ENCODE measurements around the gene AGBL1.

Gene AGBL1

GRCh38 chr15:86595741-86596140 lies 516.1 kb downstream of the AGBL1 start:
- DNase-seq (ENCODE audit: low spot score): no peak

GRCh38 chr15:86603466-86603865 lies 523.8 kb downstream of the AGBL1 start:
- no peak for DNase-seq (ENCODE audit: low spot score)

- DNase-seq (ENCODE audit: low spot score): no peak
Observed at GRCh38 chr15:86608461-86609205, 529.0 kb downstream of the AGBL1 start.

DNA sequence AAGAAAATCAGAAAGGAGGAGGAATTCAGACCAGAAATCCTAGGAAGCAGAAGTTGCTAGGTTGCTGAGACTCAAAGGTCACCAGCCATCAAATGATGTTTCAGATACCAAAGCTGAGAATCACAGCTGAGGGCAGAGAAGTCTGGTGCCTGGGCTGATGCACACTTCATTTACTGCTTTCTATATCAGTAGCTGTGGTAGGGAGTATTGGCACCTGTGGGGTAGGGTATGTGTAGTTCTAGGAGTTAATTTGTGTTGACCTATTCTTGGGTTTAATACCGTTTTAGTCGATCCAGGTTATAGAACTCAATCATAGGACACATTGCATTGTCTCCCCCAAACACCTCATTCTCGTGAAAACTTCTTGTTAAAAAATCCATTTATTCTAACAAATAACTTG lies 529.6 kb downstream of the AGBL1 start:
- DNase-seq (ENCODE audit: low spot score): no peak

GRCh38 chr15:86610038-86610437 lies 530.4 kb downstream of the AGBL1 start:
- no peak for DNase-seq (ENCODE audit: low spot score)

- no peak for DNase-seq (ENCODE audit: low spot score)
Observed at GRCh38 chr15:86611417-86612040, 531.9 kb downstream of the AGBL1 start.

GRCh38 chr15:86615411-86615810 lies 535.7 kb downstream of the AGBL1 start:
- DNase-seq (ENCODE audit: low spot score): no peak

DNA sequence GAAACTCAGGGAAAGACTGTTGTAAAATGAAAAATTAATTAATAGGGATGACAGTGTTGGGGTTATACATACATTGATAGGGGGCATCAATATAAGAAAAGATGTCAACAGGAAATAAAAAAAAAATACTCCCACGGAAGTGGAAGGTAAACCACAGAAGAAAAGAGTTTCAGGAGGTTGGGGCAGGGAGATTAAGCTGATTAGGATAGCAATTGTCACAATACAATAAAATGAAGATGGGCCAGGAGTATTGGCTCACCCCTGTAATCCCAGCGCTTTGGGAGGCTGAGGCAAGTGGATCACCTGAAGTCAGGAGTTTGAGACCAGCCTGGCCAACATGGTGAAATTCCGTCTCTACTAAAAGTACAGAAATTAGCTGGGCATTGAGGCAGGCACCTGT lies 536.1 kb downstream of the AGBL1 start:
- DNase-seq (ENCODE audit: low spot score): no peak

GRCh38 chr15:86616771-86617170 lies 537.1 kb downstream of the AGBL1 start:
- DNase-seq (ENCODE audit: low spot score): no peak

- DNase-seq (ENCODE audit: low spot score): no peak
Observed at GRCh38 chr15:86620157-86620556, 540.5 kb downstream of the AGBL1 start.

GRCh38 chr15:86620641-86621349 lies 541.1 kb downstream of the AGBL1 start:
- no peak for DNase-seq (ENCODE audit: low spot score)

DNA sequence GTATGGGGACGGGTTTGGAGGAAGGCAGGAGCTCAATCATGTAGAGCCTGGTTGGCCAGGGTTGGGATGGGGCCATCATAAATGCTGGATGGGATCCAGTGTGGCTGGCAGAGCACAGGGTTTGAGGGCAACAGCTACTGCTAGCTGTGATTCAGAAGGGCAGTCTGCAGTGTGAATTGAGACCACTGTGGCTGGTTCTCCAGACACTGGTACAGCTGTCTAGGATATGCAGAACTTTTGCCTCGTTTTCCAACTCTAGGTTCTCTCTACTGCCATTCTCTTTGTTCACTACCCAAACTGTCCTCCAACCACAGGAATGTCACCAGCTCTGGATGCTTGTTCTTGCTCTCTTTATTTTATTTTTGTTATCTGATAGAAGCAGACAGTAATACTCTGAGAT lies 543.6 kb downstream of the AGBL1 start:
- DNase-seq (ENCODE audit: low spot score): no peak

- no peak for DNase-seq (ENCODE audit: low spot score)
Observed at GRCh38 chr15:86624261-86625036, 544.8 kb downstream of the AGBL1 start.

DNA sequence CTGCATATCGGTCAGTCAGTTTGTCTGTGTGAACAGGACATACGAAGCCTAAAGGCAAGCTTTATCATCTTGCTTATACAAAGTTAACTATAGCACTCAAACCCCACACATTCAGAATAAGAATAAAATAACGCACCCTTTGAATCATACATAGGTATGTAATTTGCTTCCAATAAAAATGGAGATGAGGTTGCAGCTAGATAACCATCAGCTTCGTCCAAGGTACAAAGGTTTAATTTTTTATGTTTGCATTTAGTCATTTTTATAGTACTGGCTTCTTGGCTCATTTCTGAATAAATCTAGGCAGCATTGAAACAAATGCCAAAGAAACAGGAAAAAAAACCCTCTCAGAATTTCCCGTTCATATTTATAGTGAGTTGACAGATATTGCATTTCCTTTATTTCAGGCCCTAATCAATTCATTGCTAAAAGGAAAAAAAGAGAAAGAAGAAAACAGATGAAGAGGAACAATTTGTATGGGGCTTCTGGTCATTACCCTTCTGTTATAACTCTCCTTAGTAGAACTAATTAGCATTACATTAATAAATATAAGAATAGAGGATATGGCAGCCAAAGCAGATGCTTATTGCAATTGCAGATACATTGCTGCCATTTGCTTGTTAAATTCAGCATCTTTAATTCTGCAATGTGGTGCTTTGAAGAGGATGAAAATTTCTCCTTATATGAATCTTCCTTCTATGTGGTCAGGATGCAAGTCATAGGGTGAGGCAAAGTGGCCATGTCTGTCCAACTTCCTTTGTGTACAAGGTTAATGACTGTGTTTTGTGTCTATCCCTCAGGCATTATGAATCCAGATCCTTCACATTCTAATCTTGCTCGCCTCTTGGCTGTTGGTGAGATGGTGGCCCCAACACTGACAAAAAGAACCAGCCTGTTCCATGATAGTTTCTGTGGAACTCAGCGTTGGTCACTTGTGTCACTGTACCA lies 550.0 kb downstream of the AGBL1 start:
- no peak for DNase-seq (ENCODE audit: low spot score)

GRCh38 chr15:86630946-86631345 lies 551.3 kb downstream of the AGBL1 start:
- no peak for DNase-seq (ENCODE audit: low spot score)

DNA sequence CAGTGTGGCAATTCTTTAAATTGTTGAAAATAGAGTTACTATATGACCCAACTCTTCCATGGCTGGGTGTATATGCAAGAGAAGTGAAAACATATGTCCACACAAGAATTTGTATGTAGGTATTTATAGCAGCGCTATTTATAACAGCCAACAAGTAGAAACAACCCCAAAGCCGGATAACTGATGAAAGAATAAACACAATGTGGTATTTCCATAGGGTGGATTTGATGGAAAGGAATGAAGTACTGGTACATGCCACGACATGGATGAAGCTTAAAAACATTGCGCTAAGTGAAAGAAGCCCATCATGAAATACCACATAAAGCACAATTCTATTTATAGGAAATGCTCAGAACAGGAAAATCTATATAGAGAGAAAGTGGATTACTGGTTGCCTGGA lies 554.5 kb downstream of the AGBL1 start:
- no peak for DNase-seq (ENCODE audit: low spot score)

DNA sequence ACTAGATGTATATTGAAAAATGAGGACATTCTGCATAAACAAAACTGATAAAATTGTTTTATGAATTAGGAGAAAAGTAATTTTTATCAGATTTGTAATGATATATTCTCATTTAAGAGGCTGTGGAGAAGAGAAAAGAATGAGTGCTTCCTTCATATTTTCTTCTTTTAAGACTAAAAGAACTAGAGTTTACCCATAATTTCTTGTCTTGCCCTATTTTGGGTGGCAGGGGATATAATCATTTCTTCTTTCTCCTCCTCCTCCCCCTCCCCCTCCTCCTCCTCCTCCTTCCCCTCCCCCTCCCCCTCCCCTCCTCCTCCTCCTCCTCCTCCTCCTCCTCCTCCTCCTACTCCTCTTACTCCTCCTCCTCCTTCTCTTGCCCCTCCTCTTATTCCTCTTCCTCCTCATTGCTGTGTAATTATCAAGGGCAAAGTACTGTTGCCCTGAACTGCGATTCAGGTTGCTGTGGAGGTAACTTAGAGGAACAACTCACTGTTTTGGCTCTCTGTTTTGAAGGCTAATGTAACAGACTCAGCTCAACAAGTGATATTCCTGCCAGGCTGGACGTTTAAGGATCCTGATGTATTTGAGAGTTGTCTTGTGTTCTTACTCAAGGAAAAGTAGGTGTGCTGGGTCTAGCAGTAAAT lies 555.4 kb downstream of the AGBL1 start:
- DNase-seq (ENCODE audit: low spot score): no peak

DNA sequence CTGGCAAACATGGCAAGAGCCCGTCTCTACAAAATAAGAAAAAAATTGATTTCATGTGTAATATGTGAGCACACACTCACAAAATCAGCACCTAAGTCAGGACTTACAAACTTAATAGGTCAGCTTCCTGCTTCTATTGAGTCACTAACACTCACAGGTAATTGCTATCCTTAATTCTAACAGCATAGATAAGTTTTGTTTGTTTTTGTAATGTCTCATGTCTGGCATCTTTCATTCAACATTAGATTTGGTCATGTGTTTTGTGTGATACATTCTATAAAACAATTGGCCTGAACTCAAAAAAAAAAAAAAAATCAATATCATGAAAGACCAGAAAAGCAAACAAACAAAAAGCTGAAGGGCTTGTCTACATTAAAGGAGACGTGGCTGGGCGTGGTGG lies 564.7 kb downstream of the AGBL1 start:
- no peak for DNase-seq (ENCODE audit: low spot score)

DNA sequence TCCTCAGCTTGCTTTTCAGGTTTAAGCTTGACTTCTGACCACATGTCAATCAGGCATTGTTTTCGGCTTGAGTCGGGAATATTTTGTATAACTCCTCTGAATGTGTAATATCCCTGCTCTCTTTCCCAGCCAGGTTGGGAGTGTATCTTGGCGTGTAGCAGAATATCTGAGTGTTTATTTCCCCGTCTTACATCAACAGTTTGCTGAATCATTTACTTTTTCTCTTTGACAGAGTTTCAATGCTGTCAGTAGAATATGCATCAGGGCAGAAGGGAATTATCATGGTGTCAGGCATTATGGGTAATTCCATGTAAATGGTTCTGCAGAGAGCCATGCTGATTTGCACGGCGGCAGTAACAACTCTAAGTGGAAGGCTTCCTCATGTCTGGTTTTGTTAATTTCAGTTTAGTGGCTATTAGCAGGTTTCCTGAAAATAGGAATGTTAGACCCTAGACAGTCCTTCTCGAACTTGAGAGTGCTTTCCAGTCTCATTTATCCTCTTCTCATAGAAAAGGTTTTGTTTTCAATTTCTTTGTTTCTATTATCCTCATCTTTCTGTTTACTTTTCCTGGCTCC lies 566.3 kb downstream of the AGBL1 start:
- DNase-seq (ENCODE audit: low spot score): no peak

GRCh38 chr15:86647810-86648440 lies 568.3 kb downstream of the AGBL1 start:
- DNase-seq (ENCODE audit: low spot score): no peak

Data from germinal center (tissue), 1 donor.